ENCODE measurements around the gene APOL1. TPM values are rescaled to one million over a fixed set of nuclear protein-coding genes. Genes with fewer than 3 reads are reported as not detected.

The APOL1 gene
- total and polyA plus RNA-seq, 2 donors (not counting 3 experiments of a cell fraction or from before 2014, with no cell fraction given): 8.2 to 14.1 TPM

- peaks cover 65% of the 10 kb centered on the region for H3K79me2 ChIP-seq (ENCODE audit: control insufficient read depth, insufficient read depth, low read length)
- H3K27me3 ChIP-seq (ENCODE audit: control insufficient read depth in 2 of 2, insufficient read depth in 2 of 2, low read length in 2 of 2): no peaks in the 10 kb centered on the region
- dilution Hi-C loops (cut with MboI; ENCODE audit: extremely low pct_ligation_motif_present, low sequenced_read_pairs): no loop called here
- no peak for TF ChIP-seq POLR2AphosphoS5 (IDR thresholded peaks at IDR 0.05; ENCODE audit: insufficient read depth, low read depth, low read length)
- no peak for TF ChIP-seq FOS (IDR thresholded peaks at IDR 0.05; ENCODE audit: borderline replicate concordance, insufficient read depth, low read length)
- no peak for TF ChIP-seq POLR2A (IDR thresholded peaks at IDR 0.05; ENCODE audit: low read depth, low read length)
- TF ChIP-seq JUN (IDR thresholded peaks at IDR 0.05; ENCODE audit: borderline replicate concordance, insufficient read depth, insufficient read length, low read depth): no peak
- no peak for TF ChIP-seq GATA2 (IDR thresholded peaks at IDR 0.05; ENCODE audit: insufficient read depth, insufficient read length, low read depth, low read length)
- TF ChIP-seq CTCF (IDR thresholded peaks at IDR 0.05; ENCODE audit: extremely low read depth in 1 of 2, insufficient read depth in 1 of 2, low read depth in 1 of 2, low read length in 2 of 2): no peak
- no peak for TF ChIP-seq MAX (IDR thresholded peaks at IDR 0.05; ENCODE audit: insufficient read depth, insufficient read length)
- no peak for TF ChIP-seq EZH2 (IDR thresholded peaks at IDR 0.05; ENCODE audit: borderline replicate concordance, low read depth, low read length, severe bottlenecking)
- TF ChIP-seq MYC (IDR thresholded peaks at IDR 0.05; ENCODE audit: low read depth, low read length): no peak
- no peak for DNase-seq (ENCODE audit: low read depth, low spot score)
- H3K4me3 ChIP-seq (replicated peaks in 1 of 3; ENCODE audit: insufficient read depth in 1 of 3, low read depth in 1 of 3, low read length in 3 of 3): no peak overlapping the region
- peaks cover 84 to 89% of the 10 kb centered on the region in 2 experiments for H3K36me3 ChIP-seq (ENCODE audit: control insufficient read depth in 2 of 2, extremely low read depth in 1 of 2, insufficient read depth in 2 of 2, low read length in 2 of 2)
- no peaks in the 10 kb centered on the region for H3K9me1 ChIP-seq (replicated peaks; ENCODE audit: control insufficient read depth, extremely low read depth, insufficient read depth, low read length)
- intact Hi-C loops (cut with micrococcal nuclease): no loop called here
- no peak overlapping the region for H3K9ac ChIP-seq (replicated peaks; ENCODE audit: extremely low read depth, insufficient read depth, low read length)
- no peaks in the 10 kb centered on the region for H3K9me3 ChIP-seq (replicated peaks; ENCODE audit: control insufficient read depth, insufficient read depth, low read length)
- peaks cover 1% of the 10 kb centered on the region for H3K4me1 ChIP-seq (ENCODE audit: control insufficient read depth, extremely low read depth, insufficient read depth, low read length)
- H3K4me2 ChIP-seq (ENCODE audit: insufficient read depth, low read length): no peak overlapping the region
- CTCF ChIA-PET: interaction anchor here (1.1 to 5.6 kb wide), 4 partner anchors 12 to 187 kb away, joined by 3 to 68 read pairs (median 25); no protein-coding TSS in a partner anchor
- no peak overlapping the region for H3K27ac ChIP-seq (ENCODE audit: insufficient read depth, low read depth, low read length)
- H4K20me1 ChIP-seq (replicated peaks; ENCODE audit: control insufficient read depth, extremely low read depth, insufficient read depth, low read length): no peaks in the 10 kb centered on the region
- POLR2A ChIA-PET: no interaction called here
- H2AFZ ChIP-seq (ENCODE audit: low read depth, low read length): no peak overlapping the region
- no peak for FAIRE-seq
- BruUV-seq (replicated peaks): no TSS peak
These were observed 46.4 kb downstream of the APOL1 start for GRCh38 chr22:36299295-36299694.
